ENCODE results near the gene GHSR.

GHSR gene

GRCh38 chr3:172461530-172462138 is 13.4 kb upstream of the GHSR start:
- no peak for DNase-seq
- Histone ChIP-seq H3K27ac (no peak overlapping the region), H3K4me3 (ENCODE audit: low read depth, low read length) (no peak overlapping the region), H3K36me3 (replicated peaks) (no peaks in the 10 kb centered on the region), H3K27me3 (replicated peaks) (no peaks in the 10 kb centered on the region)
- in situ Hi-C loops (cut with HindIII; ENCODE audit: low pct_ligation_motif_present, low sequenced_read_pairs), result no loop called here
- peak; percentile 77 for TF ChIP-seq CTCF (IDR thresholded peaks at IDR 0.05; ENCODE audit: low read depth, low read length, missing control alignments)

GRCh38 chr3:172456404-172456803 is 8.1 kb upstream of the GHSR start:
- H3K4me3 ChIP-seq (ENCODE audit: low read depth, low read length), result no peak overlapping the region
- no peak for DNase-seq
- H3K27me3 ChIP-seq (replicated peaks), result no peaks in the 10 kb centered on the region
- in situ Hi-C loops (cut with HindIII; ENCODE audit: low pct_ligation_motif_present, low sequenced_read_pairs), result no loop called here
- H3K36me3 ChIP-seq (replicated peaks), result no peaks in the 10 kb centered on the region
- H3K27ac ChIP-seq, result no peak overlapping the region
- TF ChIP-seq CTCF (IDR thresholded peaks at IDR 0.05; ENCODE audit: low read depth, low read length, missing control alignments), result no peak

- H3K27ac ChIP-seq, result no peak overlapping the region
- DNase-seq, result no peak
- in situ Hi-C loops (cut with HindIII; ENCODE audit: low pct_ligation_motif_present, low sequenced_read_pairs), result no loop called here
- H3K4me3 ChIP-seq (ENCODE audit: low read depth, low read length), result no peak overlapping the region
- peaks cover 12% of the 10 kb centered on the region for H3K27me3 ChIP-seq (replicated peaks)
- H3K36me3 ChIP-seq (replicated peaks), result no peaks in the 10 kb centered on the region
- no peak for TF ChIP-seq CTCF (IDR thresholded peaks at IDR 0.05; ENCODE audit: low read depth, low read length, missing control alignments)
Measured at GRCh38 chr3:172454180-172454579, 5.9 kb upstream of the GHSR start.

GRCh38 chr3:172449466-172450149 is 1.4 kb upstream of the GHSR start:
- in situ Hi-C loops (cut with HindIII; ENCODE audit: low pct_ligation_motif_present, low sequenced_read_pairs), result no loop called here
- Histone ChIP-seq H3K27ac (no peak overlapping the region), H3K27me3 (replicated peaks) (peaks cover 43% of the 10 kb centered on the region), H3K36me3 (replicated peaks) (no peaks in the 10 kb centered on the region), H3K4me3 (ENCODE audit: low read depth, low read length) (peak overlapping the region; percentile 13)
- TF ChIP-seq CTCF (IDR thresholded peaks at IDR 0.05; ENCODE audit: low read depth, low read length, missing control alignments), result no peak
- DNase-seq, result peak; percentile 7

- DNase-seq, result no peak
- no peak overlapping the region for H3K27ac ChIP-seq
- in situ Hi-C loops (cut with HindIII; ENCODE audit: low pct_ligation_motif_present, low sequenced_read_pairs), result no loop called here
- no peaks in the 10 kb centered on the region for H3K36me3 ChIP-seq (replicated peaks)
- no peak for TF ChIP-seq CTCF (IDR thresholded peaks at IDR 0.05; ENCODE audit: low read depth, low read length, missing control alignments)
- no peak overlapping the region for H3K4me3 ChIP-seq (ENCODE audit: low read depth, low read length)
- peaks cover 43% of the 10 kb centered on the region for H3K27me3 ChIP-seq (replicated peaks)
Measured at GRCh38 chr3:172448661-172449465, 607 bp upstream of the GHSR start.
